SKM-1 treated with dmso at 0.1 percent for 144 hours (cell line): ENCODE measurements around the gene ZCCHC8.
"Not testable (repeated sequence)": the region's sequence is repeated elsewhere in the genome, so short reads cannot be mapped to it uniquely, and the experiment has no call there.

Experiments used
- DNase-seq: peaks from one replicate; lab custom pipeline; 2025; ENCODE audit not compliant: unreplicated experiment; lab: John Stamatoyannopoulos, UW

The ZCCHC8 gene

DNA sequence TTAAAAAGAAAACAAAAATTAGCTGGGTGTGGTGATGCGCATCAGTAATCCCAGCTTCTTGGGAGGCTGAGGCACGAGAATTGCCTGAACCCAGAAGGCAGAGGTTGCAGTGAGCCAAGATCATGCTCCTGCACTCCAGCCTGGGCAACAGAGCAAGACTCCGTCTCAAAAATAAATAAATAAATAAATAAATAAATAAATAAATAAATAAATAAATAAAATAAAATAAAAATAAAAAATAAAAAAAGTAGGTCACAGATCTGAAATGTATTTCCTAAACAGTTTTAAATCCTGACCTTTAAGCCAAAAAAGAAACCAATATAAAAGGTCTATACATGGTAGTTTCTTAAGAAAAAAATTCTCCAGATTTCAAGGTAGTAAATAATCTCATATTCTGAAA, 12.3 kb upstream of the ZCCHC8 start:
- DNase-seq = not testable (repeated sequence)

GRCh38 chr12:122508163-122508562, 7.4 kb upstream of the ZCCHC8 start:
- DNase-seq = no peak

DNA sequence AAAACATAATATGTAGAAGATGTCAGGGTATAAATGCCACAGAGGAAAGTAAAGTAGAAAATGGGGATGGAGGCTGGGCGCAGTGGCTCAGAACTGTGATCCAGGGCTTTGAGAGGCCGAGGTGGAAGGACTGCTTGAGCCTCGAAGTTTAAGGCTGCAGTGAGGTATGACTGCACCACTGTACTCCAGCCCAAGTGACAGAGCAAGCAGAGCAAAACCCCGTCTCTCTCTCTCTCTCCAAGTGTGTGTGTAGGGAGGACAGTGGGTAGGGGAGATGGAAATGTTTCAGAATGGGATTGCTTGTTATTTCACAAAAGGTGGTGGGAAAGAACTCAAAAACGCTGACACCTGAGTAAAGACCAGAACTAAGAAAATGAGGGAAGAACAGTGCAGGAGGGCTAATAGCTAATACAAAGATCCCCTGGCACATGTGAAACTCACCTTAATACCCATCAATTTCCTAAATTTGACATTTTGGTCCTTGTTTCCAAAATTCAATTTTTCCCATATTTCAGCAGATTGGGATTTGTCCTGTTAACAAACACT, 5.7 kb upstream of the ZCCHC8 start:
- DNase-seq = no peak

DNA sequence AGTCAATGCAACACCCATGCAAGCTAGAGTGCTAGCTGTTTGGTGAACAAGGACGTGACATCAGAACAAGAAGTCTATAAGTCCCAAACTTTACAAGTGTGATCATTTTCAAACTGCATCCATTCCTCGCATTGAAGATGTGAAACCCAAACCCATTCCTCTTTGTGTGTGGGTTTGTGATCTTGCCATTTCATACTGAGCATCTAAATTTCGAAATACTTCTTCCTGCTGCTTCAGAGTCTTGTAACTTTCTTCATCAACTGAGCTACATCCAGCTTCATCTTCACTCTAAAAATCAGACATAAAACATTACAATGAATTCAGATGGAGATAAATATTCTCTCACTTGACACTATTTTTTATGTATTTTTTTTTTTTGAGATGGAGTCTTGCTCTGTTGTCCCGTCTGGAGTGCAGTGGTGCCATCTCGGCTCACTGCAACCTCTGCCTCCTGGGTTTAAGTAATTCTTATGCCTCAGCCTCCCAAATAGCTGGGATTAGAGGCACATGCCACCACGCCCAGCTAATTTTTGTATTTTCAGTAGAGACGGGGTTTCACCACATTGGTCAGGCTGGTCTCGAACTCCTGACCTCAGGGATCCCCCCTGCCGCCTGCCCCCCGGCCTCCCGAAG, 4.8 kb upstream of the ZCCHC8 start:
- no peak for DNase-seq

GRCh38 chr12:122503783-122504590, 3.3 kb upstream of the ZCCHC8 start:
- no peak for DNase-seq

GRCh38 chr12:122503147-122503751, 2.5 kb upstream of the ZCCHC8 start:
- DNase-seq = no peak

DNA sequence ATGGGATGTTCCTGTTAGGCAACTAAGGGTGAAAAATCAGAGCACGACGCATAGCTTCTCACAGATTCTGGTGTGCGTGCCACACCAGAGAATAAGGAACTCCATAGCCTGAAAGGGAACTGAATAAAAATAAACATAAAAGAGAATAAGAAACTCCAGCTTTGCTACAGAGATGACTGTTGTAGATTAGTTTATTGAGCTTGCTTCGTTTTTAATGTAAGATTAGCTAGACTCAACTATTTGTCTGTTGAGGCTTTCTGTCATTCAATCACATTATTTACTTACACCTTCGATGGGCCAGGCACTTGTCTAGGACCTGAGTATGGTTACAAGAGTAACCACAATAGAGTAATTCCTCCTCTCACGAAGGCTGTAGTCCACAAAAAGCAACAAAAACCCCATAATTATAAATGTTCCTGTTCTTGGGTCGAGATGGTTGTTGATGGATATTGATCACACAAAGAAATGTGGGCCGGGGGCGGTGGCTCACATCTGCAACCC, 807 bp upstream of the ZCCHC8 start:
- DNase-seq = no peak

DNA sequence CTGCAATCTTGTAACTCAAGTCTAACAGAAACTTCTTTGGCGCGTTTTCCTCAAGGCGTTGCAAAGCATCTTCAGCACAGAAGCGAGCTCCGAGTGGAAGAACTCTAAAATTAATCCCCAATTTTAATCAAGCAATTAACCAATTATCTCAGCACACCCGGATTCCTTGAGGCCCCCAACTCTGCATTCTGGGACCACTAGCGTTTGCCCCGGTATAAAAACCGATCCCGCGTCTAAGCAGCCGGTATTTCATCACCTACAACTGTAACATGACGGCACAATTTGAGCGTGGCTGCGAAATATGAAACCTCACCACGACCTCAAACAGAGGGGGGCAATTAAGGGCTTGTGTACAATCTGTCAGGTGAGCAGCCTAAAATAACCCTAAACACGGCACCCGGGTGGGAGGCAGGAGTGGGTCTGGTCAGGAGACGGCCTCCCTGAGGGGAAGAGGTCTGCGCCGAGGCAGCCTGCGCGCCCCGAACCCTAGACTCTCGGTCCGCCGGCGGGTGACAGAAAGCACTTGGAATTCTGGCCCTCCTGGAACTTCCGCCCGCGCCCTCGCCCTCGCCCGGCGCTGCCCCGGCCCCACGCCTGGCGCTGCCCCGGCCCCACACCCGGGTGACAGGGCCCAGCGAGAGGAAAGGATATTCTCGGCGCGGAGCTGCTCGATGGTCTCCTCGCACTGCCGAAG, 594 bp downstream of the ZCCHC8 start:
- no peak for DNase-seq

DNA sequence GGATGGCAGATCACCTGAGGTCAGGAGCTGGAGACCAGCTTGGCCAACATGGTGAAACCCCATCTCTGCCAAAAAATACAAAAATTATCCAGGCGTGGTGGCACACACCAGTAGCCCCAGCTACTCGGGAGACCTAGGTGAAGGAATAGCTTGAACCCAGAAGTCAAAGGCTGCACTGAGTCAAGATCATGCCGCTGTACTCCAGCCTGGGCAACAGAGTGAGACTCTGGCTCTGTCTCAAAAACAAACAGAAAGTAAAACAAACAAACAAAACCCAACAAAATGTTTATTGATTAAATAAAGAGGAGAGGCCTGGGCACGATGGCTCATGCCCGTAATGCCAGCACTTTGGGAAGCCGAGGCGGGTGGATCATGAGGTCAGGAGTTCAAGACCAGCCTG, 5.5 kb downstream of the ZCCHC8 start:
- no peak for DNase-seq

DNA sequence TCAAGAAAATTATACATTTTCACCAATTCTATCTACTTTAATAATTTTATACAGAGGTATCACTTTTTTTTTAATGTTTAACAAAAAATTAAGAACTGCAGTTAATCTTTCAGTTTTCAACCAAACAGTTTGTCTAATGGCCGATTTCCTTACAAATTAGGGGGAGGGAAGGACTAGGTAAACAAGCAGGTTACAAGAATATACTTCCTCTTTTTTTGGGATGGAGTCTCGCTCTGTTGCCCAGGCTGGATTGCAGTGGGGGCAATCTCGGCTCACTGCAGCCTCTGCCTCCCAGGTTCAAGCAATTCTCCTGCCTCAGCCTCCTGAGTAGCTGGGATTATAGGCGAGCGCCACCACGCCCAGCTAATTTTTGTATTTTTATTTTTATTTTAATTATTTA, 7.5 kb downstream of the ZCCHC8 start:
- not testable (repeated sequence) for DNase-seq

DNA sequence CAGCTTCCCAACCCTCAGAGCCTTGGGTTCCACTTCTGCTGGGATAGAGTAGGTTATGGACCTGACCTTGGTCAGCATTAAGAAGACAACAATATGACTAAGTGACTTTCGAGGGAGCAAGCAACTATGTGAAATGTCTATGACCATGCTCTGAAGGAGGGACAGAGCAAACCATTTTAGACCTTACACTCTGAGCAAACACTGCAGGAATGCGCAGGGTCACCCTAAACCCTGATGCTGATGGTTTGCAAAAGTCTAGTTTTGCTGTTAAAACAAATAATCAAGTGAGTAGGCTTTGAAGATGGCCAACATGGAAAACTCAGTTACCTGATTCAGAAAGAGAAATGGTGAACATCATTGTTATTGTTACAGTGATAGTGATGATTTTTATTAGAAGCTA, 8.7 kb downstream of the ZCCHC8 start:
- DNase-seq = no peak

DNA sequence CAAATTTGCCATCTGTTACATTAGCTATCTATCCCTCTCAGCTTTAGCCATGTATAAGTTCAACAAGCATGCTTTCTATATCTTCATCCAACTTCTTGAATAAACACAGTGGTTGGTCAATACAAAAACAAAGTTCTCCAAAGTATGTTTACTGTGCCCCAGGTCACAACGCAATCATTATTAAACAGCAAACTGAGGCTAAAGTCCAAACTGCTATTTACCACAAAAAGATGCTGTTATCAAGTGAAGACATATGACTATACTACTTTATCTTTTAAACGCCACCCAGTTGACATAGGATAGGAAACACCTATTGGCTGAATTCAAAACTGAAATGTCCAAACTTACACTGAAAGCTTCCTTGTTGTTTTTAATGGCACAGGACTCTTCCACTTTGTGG, 11.7 kb downstream of the ZCCHC8 start:
- no peak for DNase-seq

DNA sequence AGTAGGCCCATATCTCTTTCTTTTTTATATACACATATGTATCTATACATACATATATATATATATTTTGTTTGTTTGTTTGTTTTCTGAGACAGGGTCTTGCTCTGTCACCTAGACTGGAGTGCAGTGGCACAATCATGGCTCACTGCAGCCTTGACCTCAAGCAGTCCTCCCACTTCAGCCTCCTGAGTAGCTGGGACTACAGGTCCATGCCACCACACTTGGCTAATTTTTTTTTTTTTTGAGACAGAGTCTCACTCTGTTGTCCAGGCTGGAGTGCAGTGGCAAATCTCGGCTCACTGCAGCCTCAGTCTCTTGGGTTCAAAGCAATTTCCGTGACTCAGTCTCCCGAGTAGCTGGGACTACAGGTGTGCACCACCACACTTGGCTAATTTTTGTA, 12.9 kb downstream of the ZCCHC8 start:
- DNase-seq = not testable (repeated sequence)

DNA sequence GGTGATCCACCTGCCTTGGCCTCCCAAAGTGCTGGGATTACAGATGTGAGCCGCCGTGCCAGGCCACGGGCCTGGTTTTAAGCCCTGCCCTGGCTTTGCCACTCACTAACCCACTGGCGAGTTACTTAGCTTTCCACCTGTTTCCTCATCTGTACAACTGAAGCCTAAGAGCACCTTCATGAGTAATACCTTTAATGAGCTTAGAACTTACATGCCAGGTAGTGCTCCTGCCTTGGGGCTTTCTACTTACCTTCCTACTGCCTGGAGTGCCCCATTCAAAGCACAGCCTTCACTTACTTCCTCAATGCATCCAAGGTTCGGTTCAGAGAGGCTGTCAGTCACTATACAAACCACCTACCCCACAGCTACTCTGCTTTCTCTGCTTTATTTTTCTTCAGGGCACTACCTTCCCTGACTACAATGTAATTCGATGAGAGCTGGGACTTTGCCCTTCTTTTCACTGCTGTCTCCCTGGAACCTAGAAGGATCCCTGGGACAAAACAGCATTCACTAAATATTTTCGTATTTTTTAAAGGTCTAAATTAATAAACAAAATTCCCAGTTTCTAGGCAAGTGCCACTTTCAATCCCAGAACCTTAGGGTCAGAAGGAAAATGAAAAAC, 13.8 kb downstream of the ZCCHC8 start:
- no peak for DNase-seq

- not testable (repeated sequence) for DNase-seq
These were observed 14.4 kb downstream of the ZCCHC8 start for GRCh38 chr12:122486360-122486759.

DNA sequence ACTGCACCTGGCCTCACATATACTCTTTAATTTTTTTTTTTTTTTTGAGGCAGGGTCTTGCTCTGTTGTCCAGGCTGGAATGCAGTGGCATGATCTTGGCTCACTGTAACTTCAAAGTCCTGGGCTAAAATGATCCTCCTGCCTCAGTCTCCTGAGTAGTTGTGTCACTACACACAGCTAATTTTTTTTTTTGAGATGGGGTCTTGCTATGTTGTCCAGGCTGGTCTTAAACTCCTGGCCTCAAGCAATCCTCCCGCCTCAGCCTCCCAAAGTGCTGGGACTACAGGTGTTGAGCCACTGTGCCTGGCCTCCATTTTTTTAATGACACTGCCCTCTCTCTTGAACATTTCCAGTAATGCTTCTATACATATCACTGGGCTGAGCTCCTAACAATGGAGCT, 16.3 kb downstream of the ZCCHC8 start:
- not testable (repeated sequence) for DNase-seq

- DNase-seq = no peak
These were observed 16.8 kb downstream of the ZCCHC8 start for GRCh38 chr12:122483969-122484368.

DNA sequence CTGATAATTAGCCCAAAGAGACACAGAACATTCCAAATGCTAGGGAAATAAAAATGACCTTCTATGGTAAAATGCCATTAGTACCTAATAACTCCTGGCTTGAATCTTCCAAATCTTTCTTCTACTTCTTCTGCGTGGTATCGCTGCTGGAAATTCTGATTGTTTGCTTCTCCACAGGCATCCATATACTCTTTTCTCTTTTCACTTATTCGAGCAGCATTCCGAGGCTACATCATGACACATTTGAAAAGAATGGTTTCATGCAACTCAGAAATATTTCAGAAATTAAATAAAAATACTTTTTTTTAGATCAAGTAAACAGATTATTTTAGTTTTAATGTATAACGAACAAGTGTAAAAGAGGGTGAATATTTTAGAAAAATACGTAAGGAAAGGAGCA, 18.9 kb downstream of the ZCCHC8 start:
- DNase-seq = no peak

DNA sequence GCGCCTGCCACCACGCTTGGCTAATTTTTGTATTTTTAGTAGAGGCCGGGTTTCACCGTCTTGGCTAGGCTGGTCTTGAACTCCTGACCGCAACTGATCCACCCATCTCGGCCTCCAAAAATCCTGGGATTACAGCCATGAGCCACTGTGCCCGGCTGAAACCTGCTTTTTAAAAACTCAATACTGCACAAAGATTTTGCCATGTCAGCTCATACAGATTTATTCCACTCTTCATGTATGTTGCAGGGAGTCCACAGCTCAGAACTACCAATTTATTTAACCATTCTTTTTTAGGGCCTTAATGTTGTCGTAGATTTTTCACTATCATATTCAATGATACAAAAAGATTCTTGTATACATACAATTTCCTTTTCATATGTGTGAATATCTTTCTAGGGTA, 20.0 kb downstream of the ZCCHC8 start:
- DNase-seq = no peak

DNA sequence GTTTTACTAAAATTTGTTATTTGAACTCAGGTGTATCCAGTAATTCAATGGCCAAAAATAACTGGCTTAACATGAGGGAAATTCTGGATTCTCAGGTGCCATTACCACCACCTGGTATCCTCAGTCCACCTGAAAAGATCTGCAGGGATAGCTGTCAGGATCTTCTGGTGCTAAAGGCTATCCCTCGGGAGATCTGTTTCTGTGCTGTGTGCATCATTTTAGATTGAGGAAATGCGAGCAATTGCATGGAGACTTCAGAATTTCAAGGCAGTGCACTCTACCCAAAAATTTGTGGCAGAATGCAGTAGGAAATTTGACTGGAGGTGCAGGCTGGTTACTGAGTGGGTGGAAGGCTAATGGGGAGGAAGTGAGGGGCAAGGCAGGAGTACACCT, 26.4 kb downstream of the ZCCHC8 start:
- no peak for DNase-seq
